ENCODE results near the gene TMEM221.

TMEM221 gene

DNA sequence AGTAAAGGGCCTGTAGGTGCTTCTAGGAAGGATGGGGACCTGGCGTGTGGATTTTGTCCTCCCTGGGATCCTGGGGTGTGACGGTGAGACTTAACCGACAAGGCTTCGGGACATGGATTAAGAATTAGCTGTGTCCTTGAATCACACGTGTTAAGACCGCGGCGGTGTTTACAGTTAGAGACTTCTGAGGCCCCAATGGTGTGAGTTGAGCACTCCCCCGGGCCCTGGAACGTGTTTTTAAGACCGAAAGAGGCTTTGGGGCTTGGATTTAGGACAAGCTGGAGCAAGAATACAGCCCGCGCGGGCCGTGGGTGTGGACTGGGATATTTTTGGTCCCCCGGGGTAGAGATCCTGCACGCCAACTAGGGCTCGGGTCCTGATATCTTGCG is 20.6 kb upstream of the TMEM221 start:
- Histone ChIP-seq H3K36me3 (ENCODE audit: insufficient read depth, low read length) (no peaks in the 10 kb centered on the region), H3F3A (ENCODE audit: low read depth) (no peaks in the 10 kb centered on the region; the same call in 1 of the 2 replicates), H4K20me1 (ENCODE audit: insufficient read depth, low read length, poor library complexity, severe bottlenecking) (no peaks in the 10 kb centered on the region), H3K9me3 (ENCODE audit: insufficient read depth, low read depth, low read length) (no peaks in the 10 kb centered on the region), H3K79me2 (ENCODE audit: insufficient read depth, low read length) (peaks cover 3% of the 10 kb centered on the region; the same call in 1 of the 2 replicates), H3K9me2 (replicated peaks; ENCODE audit: low read depth, low read length) (no peaks in the 10 kb centered on the region), H3K4me1 (ENCODE audit: insufficient read depth, low read length, poor library complexity, severe bottlenecking) (peaks cover 25% of the 10 kb centered on the region), H2AFZ (ENCODE audit: low read length) (peak overlapping the region; percentile 98), H3K4me3 (ENCODE audit: low read length, poor library complexity, severe bottlenecking) (peak overlapping the region; percentile 82), H3K27me3 (ENCODE audit: insufficient read depth, low read length, poor library complexity, severe bottlenecking) (no peaks in the 10 kb centered on the region), H3K9ac (ENCODE audit: low read depth, low read length, poor library complexity, severe bottlenecking) (peak overlapping the region; percentile 55), H3K4me2 (ENCODE audit: low read depth, low read length, poor library complexity, severe bottlenecking) (peak overlapping the region; percentile 78)
- TF ChIP-seq EZH2phosphoT487 (IDR thresholded peaks at IDR 0.05; ENCODE audit: borderline replicate concordance): no peak
- TF ChIP-seq, protein P1, sequence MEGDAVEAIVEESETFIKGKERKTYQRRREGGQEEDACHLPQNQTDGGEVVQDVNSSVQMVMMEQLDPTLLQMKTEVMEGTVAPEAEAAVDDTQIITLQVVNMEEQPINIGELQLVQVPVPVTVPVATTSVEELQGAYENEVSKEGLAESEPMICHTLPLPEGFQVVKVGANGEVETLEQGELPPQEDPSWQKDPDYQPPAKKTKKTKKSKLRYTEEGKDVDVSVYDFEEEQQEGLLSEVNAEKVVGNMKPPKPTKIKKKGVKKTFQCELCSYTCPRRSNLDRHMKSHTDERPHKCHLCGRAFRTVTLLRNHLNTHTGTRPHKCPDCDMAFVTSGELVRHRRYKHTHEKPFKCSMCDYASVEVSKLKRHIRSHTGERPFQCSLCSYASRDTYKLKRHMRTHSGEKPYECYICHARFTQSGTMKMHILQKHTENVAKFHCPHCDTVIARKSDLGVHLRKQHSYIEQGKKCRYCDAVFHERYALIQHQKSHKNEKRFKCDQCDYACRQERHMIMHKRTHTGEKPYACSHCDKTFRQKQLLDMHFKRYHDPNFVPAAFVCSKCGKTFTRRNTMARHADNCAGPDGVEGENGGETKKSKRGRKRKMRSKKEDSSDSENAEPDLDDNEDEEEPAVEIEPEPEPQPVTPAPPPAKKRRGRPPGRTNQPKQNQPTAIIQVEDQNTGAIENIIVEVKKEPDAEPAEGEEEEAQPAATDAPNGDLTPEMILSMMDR (conservative IDR thresholded peaks at IDR 0.05; ENCODE audit: low read length): no peak

DNA sequence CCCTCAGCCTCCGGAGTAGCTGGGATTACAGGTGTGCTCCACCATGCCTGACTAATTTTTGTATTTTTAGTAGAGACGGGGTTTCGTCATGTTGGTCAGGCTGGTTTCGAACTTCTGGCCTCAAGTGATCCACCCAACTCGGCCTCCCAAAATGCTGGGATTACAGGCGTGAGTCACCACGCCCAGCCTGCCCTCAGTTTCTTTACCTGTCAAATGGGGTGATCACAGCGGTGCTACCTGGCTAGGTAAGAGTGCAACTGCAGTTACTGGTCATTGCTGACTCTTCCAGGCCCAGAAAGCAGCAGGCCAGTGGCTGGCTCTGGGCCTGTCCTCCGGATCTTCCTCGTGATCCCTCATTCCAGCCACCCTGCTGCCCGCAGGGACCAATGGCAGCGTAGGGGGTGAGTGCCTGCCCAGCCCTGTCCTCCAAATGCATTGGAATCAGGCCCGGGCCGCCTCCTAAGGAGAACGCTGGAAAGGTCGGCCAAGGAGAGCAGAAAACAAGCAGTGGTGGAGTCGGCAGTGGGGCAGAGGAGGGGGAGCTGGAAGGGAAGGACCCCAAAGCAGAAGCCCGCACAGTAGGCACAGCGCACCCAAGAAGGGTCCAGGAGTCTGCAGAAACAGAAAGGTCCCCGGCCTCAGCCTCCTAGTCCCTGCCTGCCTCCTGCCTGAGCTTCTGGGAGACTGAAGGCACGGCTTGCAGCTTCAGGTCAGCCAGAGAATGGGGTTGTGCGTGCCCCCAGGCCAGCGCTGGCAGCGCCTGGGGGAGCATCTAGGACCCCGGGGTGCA is 20.0 kb upstream of the TMEM221 start:
- no peaks in the 10 kb centered on the region for H3K9me3 ChIP-seq (ENCODE audit: insufficient read depth, low read depth, low read length)
- H3K4me3 ChIP-seq (ENCODE audit: low read length, poor library complexity, severe bottlenecking): peak overlapping the region; percentile 82
- no peaks in the 10 kb centered on the region for H3K36me3 ChIP-seq (ENCODE audit: insufficient read depth, low read length)
- TF ChIP-seq, protein P1 (conservative IDR thresholded peaks at IDR 0.05; ENCODE audit: low read length): no peak
- TF ChIP-seq EZH2phosphoT487 (IDR thresholded peaks at IDR 0.05; ENCODE audit: borderline replicate concordance): no peak
- peaks cover 25% of the 10 kb centered on the region for H3K4me1 ChIP-seq (ENCODE audit: insufficient read depth, low read length, poor library complexity, severe bottlenecking)
- no peaks in the 10 kb centered on the region; the same call in 1 of the 2 replicates for H3F3A ChIP-seq (ENCODE audit: low read depth)
- no peaks in the 10 kb centered on the region for H3K27me3 ChIP-seq (ENCODE audit: insufficient read depth, low read length, poor library complexity, severe bottlenecking)
- H3K79me2 ChIP-seq (ENCODE audit: insufficient read depth, low read length): peaks cover 3% of the 10 kb centered on the region; the same call in 1 of the 2 replicates
- peak overlapping the region; percentile 78 for H3K4me2 ChIP-seq (ENCODE audit: low read depth, low read length, poor library complexity, severe bottlenecking)
- H3K9me2 ChIP-seq (replicated peaks; ENCODE audit: low read depth, low read length): no peaks in the 10 kb centered on the region
- H3K9ac ChIP-seq (ENCODE audit: low read depth, low read length, poor library complexity, severe bottlenecking): no peak overlapping the region
- H4K20me1 ChIP-seq (ENCODE audit: insufficient read depth, low read length, poor library complexity, severe bottlenecking): no peaks in the 10 kb centered on the region
- H2AFZ ChIP-seq (ENCODE audit: low read length): peak overlapping the region; percentile 98; the same call in 1 of the 2 replicates

DNA sequence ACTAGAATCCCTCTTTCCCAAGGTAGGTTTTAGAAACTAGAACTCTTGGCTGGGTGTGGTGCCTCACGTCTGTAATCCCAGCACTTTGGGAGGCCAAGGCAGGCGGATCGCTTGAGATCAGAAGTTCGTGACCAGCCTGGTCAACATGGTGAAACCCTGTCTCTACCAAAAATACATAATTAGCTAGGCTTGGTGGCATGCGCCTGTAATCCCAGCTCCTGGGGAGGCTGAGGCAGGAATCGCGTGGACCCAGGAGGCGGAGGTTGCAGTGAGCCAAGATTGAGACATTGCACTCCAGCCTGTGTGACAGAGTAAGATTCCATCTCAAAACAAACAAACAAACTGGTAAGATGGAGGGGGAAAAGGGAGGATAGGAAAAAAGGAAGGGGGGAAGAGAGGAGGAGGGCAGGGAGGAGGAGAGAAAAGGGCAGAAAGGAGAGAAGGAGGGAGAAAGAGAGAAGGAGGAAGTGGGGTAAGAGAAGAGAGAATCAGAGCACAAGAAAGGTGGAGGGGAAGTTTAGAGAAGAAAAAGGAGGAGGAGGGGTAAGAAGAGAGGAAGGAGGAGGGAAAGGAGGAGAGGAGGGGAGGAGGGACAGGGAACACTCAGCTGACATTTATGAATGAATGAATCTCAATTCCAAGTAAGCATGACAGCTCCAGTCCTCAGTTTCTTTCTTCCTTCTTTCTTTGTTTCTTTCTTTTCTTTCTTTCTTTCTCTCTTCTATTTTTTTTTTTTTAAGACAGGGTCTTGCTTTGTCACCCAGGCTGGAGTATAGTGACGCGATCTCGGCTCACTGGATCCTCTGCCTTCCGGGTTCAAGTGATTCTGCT is 19.2 kb upstream of the TMEM221 start:
- Histone ChIP-seq H3K9ac (ENCODE audit: low read depth, low read length, poor library complexity, severe bottlenecking) (no peak overlapping the region), H3K27me3 (ENCODE audit: insufficient read depth, low read length, poor library complexity, severe bottlenecking) (no peaks in the 10 kb centered on the region), H2AFZ (ENCODE audit: low read length) (no peak overlapping the region), H3K4me3 (ENCODE audit: low read length, poor library complexity, severe bottlenecking) (no peak overlapping the region), H3K36me3 (ENCODE audit: insufficient read depth, low read length) (no peaks in the 10 kb centered on the region), H3K9me2 (replicated peaks; ENCODE audit: low read depth, low read length) (no peaks in the 10 kb centered on the region), H3K79me2 (ENCODE audit: insufficient read depth, low read length) (peaks cover 3% of the 10 kb centered on the region; the same call in 1 of the 2 replicates), H3K4me1 (ENCODE audit: insufficient read depth, low read length, poor library complexity, severe bottlenecking) (peaks cover 17% of the 10 kb centered on the region), H3F3A (ENCODE audit: low read depth) (no peaks in the 10 kb centered on the region), H4K20me1 (ENCODE audit: insufficient read depth, low read length, poor library complexity, severe bottlenecking) (no peaks in the 10 kb centered on the region), H3K4me2 (ENCODE audit: low read depth, low read length, poor library complexity, severe bottlenecking) (no peak overlapping the region), H3K9me3 (ENCODE audit: insufficient read depth, low read depth, low read length) (no peaks in the 10 kb centered on the region)
- no peak for TF ChIP-seq EZH2phosphoT487 (IDR thresholded peaks at IDR 0.05; ENCODE audit: borderline replicate concordance)
- TF ChIP-seq, protein P1 (conservative IDR thresholded peaks at IDR 0.05; ENCODE audit: low read length): no peak
